HG03159 (cell line): ENCODE measurements around the gene ARHGAP35.
"Not testable (repeated sequence)": the region's sequence is repeated elsewhere in the genome, so short reads cannot be mapped to it uniquely, and the experiment has no call there.

ENCODE experiments used
- ATAC-seq: cut with Tn5 transposase; IDR thresholded peaks from one replicate; pipeline ENCODE4 v1.9.1; 2021; ENCODE audit warnings: mild to moderate bottlenecking, moderate library complexity; ENCODE audit not compliant: unreplicated experiment

The ARHGAP35 gene

DNA sequence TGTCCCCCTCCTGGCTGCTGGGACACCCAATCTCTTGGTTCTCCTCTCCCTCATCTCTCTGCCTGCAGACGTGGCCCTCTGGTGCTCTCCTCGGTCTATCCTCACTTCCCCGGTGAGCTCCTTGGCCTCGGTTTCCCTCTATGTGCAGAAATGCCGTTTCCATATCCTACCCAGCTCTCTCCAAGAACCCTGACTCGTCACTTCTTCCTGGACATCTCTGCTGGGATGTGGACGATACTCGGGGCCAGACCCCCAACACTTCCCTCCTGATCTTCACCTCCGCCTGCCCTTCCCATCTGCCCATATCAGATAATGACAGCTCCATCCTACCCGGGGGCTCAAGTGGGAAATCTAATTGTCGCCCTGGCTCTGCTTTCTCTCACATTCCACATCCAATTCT lies 18.0 kb upstream of the ARHGAP35 start:
- no peak for ATAC-seq

DNA sequence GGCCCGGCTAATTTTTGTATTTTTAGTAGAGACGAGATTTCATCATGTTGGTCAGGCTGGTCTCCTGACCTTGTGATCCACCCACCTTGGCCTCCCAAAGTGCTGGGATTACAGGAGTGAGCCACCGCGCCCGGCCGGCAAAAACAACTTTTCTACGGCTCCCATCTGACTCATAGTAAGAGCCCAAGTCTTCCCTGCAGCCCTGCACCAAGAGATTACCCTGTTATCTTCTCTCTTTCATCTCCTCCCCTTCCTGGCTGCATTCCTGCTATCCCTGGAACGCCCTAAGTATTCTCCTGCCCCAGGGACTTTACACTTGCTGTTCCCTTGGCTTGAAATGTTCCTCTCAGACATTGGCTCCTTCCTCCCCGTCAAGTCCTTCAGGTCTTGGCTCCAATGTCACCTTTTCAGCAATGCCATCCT lies 16.7 kb upstream of the ARHGAP35 start:
- ATAC-seq: no peak

DNA sequence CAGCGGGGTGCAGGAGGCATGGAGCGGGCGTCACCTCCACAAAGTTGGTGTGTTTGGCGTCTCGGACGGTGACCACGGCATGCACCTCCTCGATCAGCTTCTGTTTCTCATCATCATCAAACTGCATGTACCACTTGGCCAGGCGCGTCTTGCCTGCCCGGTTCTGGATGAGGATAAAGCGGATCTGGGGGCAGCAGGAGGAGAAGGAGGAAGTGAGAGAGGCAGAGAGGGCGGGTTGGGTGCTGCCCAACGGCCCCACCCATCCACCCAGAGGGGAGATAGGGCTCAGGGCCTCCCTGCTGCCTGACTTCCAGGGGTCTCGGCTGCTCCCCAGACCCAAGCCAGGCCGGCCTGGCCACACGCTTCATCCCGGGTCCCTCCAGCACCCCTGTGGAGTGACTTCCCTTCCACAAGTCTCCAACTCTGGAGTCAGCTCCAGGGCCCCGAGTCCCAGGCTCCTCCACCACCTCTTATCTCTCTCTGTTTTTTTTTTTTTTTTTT lies 14.8 kb upstream of the ARHGAP35 start:
- ATAC-seq: no peak

DNA sequence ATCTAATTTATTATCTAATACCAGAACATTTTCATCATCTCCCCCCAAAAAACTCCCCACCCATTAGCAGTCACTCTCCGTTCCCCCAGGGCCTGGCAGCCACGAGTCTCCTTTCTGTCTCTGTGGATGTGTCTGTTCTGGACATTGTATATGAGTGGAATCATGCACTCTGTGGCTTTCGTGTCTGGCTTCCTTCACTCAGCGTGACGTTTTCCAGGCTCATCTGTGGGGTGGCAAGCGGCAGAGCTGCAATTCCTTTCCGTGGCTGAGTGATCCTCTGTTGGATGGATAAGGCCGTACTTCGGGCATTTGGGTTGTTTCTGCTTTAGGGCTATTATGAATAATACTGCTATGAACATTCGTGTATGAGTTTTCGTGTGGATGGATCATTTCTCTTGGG lies 13.3 kb upstream of the ARHGAP35 start:
- no peak for ATAC-seq

DNA sequence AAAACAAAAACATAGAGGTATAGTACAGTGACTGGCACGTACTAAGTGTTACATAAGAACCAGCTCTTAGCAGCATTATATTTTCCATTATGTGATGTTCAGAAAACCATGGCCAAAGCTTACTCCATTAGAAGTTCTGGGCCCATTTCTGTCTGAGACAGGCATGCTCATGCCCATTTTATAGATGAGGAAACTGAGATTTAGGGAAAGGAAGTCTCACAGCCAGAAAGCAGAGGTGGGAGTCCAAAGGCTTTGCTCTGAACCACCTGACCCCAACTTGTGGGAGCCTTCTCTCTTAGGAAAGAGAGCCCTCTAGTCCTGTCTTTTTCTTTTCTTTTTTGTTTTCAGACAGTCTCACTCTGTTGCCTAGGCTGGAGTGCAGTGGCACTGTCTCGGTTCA lies 12.4 kb upstream of the ARHGAP35 start:
- no peak for ATAC-seq

DNA sequence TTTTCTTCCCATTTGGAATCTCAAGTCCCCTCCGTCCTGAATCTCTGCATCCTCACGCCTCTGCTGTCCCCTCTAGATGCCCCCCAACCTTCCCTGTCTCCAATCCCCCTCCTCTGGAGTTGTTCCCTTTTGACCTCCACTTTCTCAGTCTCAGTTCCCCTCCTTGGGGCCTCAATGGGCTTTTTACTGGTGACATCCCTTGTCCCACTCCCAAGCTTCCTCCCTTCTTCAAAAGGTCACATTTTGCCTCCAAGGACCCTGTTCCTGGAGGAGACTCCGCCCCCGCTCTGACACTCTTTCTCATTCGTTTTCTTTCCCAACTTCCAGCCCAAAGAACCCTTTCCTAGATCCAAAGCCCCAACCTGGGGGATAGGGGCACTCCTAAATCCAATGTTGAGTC lies 11.2 kb upstream of the ARHGAP35 start:
- ATAC-seq: no peak

DNA sequence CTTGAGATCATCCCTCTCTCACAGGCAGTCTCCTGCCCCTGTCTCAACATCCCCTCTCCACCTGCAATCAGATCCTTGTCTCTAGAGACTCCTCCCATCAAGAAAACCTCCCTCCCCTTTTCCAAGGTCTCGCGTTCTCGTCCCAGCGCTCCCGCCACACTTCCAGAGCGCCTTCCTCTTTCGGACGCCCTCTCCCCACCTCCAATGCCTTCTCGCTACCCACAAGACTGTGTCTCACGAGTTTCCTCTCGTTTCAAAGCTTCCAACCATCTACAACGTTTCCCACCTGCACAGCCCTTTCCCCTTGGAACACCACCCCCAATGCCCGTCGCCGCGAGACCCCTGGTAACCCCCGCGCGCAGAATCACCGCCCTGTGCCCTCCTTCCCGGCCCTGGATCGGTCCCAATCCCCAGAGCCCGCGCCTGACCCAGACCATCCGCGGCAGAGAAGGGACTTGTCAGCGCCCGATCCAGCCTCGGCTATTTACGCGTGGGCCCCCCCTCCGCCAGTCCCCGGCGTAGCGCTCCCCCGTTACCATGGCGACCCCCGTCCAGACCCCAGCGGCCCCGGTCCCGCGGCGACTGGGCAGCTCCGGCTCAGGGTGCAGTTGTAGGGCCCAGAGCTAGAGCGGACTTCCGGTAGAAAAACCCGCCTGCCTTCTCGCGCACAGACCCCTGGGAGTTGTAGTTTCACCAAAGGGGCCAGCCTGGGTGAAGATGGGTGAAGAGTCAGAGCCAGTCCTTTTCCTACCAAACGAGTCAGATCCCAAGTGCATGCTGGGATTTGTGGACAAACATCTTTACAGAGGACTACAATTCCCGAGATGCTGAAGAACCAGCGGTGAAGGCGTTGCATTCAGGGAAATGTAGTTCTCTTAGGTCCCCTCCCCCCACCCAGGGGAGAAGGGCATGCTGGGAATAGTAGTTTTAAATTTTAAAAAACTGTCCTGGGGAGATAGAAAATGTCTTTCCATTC lies 10.3 kb upstream of the ARHGAP35 start, which contains the start of gene AP2S1:
TSS of gene AP2S1 (minus strand) at position 619 of the 976 bp plus-strand sequence. CDS start at position 539, 80 bp downstream.
- ATAC-seq: peak; percentile 86

DNA sequence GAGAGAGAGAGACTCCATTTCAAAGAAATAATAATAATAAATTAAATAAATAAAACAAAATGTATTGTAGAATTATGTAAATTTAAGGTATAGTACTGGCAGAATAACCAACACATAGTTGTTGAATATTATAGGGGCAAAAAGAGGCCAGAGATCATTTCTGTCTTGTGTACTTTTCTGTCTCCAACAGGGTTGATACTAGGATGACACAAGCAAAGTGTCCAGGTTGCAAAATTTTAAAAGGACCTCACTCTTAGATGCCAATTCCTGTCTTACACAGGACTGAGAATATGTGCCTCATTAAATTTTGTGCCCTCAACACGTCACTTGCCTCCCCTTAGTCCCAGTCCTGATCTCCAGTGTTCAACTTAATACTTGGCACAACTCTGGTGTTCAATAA lies 8.0 kb upstream of the ARHGAP35 start:
- no peak for ATAC-seq

DNA sequence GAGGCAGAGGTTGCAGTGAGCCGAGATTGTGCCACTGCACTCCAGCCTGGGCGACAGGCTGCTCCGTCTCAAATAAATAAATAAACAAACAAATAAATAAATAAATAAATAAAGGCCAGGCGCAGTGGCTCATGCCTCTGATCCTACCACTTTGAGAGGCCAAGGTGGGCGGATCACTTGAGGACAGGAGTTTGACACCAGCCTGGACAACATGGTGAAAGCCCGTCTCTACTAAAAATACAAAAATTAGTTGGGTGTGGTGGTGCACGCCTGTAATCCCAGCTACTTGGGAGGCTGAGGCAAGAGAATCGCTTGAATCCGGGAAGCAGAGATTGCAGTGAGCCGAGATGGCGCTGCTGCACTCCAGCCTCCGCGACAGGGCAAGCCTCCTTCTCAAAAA lies 6.1 kb upstream of the ARHGAP35 start:
- ATAC-seq: not testable (repeated sequence)

DNA sequence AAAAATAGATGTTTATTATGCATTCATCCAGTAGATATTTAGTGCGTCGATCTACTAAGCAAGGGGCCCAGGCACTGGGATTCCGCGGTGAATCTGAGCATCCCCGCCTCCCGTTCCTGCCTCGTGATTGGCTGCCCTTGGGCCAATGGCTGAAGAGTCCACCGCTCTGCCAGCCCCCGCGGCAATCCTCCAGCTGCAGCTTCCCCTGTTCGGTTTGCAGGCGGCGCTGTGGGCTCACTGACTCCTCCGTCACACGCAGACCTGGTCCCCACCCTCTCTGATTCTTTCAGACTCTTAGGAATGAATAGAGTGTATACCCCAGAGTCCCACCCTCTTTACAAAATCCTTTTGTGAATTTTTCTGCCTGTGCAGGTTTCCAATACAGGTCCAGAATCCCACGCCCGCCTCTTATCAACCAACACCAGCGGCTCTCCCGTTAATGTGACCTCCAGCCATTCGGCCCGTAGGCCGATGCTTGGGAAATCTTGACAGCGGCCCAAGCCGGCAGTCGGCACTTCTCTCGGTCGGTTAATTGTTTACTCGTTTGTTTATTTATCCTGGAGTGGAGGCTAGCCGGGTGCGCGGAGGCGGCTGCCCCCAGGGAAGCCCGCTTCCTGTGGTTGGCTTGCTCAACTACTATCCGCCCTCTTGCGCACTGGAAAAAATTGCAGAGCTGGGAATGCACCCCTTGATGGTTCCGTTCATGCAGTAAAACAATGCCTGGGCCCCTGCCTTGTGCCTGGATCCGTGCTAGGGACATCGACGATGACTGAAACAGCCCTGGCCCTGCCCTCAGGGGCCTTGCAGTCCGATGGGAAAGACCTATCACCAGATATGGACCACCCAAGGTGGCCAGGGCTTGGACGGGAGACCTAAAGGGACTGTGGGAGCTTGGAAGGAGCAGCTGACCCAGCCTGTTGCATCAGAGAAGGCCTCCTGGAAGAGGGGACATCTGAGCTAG lies 4.5 kb upstream of the ARHGAP35 start:
- peak; percentile 50 for ATAC-seq

DNA sequence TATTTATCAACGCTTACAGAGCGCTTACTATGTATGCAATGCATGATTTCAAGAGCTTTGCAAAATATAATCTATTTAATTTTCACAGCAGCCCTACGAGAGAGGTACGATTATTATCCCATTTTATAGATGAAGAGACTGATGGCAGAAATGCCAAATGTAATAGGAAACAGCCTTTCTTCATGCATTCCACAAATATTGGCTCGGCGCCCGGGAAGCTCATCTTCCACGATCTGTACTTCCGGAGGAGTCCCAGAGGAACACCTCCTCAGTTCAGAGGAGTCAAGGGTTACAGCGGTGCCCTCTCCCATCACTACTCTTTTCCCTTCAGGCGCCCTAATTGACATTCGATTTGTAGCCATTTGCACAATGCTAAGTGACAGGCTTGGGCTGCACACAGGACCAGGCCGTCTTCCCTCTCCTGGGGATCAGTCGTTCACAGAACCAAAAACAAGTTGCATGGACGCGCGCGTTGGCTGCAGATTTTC lies 1.1 kb upstream of the ARHGAP35 start:
- no peak for ATAC-seq

DNA sequence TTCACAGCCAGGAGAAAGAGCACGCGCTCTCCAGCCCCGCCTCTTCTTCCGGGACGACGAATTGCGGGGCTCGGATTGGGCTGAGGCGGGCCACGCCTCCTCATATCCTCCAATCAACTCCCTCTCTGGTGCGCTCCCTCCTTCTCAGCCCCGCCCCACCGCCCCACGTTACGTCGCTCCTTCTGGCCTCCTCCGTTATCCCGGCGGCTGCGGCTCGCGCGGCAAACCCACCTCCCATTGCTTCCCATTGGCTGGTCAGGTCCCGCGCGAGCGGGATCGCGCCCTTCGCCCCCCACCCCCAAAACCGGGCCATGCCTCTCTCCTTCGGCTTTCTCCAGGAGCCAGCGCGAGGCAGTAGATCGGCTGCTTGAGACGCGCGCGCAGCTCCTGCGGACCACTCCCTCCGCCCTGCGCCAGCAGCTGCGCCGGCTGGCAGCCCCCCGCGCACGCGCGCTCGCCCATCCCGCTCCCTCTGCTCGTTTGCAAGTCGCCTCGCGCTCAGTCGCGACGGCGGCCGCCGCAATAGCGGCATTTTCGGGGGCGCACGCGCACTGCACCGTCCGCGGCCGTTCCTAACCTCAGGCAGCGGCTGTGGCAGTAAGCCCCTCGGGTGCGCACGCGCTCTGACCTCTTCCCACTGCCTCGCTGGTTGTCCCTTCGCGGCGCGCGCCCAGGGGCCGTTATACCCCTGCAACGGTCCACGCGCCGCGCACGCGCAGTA lies 512 bp upstream of the ARHGAP35 start:
- peak; percentile 67 for ATAC-seq

DNA sequence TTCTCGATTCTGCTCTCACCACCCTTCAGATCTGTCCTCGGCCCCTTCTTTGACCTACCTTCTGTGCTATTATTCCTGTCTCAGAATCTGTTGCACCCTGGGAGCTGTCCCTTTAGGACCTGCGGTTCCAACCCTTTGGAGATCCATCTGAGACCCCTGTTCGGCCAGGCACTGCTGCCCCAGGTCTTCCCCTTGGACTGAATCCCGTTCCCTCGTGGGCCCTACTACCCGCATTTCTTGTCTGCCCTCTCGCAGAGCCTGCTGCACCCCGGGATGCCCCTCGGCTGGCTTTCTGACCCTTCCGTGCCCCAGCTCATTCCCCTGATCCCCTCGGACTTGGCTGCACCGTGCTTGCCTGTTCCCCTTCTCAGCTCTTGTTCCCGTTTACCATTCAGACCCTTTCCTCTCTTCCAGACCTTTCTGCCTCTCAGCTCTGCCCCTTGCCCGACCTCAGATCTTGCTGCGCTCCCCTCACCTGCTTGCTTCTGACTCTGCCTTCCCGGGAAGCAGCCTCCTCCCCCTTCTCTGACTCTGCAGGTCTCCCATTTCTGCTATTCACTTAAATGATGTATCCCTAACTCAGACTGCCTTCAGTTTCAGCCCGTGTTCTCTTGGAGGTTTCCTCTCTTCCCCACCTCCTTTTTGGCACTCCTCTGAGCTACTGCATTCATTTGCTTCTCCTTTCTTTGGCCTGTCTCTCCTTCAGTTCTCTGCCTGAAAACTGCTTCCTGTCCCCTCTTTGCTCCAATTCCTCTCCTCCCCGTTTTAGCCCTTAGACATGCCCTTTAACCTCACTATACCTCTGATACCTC lies 1.1 kb downstream of the ARHGAP35 start:
- ATAC-seq: no peak

DNA sequence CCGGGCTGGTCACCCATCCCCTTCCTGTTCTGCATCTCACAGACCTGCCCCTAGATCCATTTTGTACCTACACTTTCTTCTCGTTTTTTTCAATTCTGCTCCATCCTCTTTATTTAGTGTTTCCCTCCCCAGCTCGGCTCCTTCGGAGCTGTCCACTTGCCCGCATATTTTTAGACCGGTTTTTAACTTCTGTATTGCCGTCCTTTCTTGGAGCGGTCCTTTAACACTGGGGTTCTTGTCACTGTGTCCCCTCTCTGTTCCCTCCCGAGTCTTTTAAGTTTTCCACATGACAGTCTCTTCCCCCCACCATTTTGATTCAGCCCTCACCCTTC lies 1.7 kb downstream of the ARHGAP35 start:
- ATAC-seq: no peak

DNA sequence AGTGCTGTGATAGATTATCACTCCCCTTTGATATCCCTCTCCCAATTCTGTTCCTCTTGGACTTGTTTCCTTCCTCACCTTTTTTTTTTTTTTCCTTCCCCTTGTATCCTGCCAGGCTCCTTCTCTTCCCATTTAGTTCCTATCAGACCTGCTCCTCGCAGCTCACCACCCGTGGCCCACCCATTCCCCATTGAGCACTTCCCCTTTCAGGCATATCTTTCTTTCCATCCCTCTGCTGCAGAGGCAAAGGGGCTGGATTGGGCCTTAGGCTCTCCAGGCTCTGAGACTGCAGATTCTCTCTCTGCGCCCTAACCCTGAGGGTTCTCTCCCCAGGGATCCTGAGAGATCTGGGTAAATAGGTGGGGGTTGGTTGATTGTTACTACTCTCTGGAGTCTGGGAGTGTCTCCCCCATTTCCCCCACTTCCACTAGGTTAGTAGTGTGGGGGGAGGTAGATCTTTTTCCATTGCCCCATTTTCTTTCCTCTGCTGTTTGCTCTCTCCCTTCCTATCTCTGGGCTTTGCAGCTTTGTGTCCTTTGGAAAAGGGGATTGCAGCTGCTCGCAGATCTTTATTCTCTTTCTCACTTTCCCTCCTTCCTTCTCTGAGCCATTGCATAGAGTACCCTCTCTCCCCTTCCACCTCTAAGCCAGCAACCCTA lies 2.3 kb downstream of the ARHGAP35 start:
- no peak for ATAC-seq

DNA sequence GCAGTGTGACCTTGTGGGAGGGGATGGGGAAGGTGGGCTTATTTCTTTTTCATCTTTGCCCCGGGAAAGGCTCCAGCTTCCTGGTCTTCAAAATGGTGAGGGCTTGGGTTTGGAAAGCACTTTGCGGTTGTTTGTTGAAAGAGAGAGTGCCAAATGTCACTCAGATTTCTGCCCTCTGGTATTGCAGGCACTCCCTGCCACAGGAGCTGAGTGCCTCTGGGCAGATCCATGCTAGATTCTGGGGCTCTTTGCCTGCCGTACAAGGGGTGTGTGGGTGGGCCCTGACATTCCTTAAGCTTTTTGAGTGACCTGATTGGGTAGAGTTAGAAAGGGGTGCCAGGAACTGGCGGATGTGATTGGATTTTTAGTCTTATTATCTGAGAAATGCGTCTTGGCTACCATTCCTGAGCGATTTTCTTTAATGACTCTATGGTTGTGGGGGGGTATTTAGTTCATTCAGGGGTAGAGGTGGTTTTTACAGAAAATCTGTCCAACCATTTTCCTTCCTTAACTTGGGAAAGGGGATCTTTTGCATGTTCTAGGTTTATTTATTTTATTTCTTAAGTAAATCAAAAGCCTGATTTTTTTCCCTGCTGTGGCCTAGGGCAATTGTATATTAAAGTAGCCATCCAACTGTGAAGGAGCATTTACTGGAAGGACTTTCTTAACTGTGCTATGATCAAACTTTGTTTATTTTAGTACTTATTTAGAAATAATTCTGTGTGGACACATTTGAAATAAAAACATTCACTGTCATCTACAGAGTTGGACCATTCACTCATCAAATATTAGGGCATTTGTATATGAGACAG lies 3.2 kb downstream of the ARHGAP35 start:
- ATAC-seq: no peak

DNA sequence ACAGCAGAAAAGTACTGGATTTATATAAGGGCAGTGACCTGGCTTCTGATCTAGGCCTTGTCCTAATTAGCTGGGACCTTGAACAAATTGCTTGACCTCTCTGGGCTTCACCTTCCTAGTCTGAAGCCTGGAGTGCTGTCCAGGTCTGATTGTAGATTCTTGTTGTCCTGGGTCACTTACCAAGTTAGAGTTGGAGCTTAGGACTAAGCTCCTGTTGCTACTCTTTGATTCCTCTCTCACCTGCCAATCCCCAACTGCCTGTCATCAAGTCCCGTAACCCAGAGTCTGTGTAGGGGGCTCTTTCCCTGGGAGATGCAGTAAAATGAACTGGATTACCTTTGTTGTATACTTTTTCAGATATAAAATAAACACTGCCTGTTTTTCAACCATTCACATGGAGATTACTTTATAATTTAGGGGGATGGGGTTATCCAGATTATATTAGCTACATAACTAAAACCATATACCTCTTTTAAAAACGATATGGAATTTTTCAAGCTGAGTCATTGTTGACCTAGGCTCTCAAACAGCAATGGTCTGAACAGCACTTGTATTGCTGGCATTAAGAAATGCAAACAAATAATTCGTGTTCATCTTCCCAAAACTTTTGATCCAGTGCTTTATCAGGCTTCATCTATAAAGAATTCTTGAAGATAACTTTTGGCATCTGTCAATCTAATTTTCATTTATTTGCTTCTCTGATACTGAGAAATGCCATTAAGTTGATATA lies 5.8 kb downstream of the ARHGAP35 start:
- ATAC-seq: no peak

DNA sequence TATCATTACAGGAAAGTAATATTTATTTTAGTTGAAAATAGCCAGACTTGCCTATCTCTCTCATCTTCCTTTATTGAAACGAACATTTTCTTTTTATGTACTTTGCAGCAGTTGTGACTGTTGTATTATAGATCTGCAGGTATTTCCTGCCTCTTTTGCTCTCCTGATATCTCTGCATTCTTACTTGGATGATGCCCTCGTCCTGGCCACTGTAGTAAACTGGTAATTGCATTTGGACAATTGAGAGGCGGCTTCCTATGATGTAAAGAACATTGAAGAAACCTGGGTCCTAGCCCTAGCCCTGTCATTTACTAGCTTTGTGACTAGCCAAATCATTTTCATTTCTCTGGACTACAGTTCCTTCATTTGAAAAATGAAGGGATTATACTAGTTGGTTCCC lies 6.4 kb downstream of the ARHGAP35 start:
- ATAC-seq: no peak
